ENCODE results near the gene CYTIP.

DNA sequence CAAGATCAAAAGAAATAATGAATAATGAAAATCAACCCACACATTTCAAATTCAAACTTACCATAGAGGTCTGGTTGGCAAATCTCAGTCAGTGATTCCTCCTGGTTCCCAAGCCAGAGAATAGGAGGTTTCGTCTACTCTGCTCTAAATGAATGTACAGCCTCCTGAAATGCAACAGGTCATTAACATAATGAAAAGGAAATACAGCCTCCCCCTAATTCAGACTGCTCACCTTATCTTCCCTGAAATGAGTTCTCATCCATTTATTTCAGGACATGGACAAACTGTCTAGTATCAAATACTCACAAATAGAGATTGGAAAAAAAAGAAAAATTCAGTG, 43.4 kb upstream of the CYTIP start:
- TF ChIP-seq, protein P1, sequence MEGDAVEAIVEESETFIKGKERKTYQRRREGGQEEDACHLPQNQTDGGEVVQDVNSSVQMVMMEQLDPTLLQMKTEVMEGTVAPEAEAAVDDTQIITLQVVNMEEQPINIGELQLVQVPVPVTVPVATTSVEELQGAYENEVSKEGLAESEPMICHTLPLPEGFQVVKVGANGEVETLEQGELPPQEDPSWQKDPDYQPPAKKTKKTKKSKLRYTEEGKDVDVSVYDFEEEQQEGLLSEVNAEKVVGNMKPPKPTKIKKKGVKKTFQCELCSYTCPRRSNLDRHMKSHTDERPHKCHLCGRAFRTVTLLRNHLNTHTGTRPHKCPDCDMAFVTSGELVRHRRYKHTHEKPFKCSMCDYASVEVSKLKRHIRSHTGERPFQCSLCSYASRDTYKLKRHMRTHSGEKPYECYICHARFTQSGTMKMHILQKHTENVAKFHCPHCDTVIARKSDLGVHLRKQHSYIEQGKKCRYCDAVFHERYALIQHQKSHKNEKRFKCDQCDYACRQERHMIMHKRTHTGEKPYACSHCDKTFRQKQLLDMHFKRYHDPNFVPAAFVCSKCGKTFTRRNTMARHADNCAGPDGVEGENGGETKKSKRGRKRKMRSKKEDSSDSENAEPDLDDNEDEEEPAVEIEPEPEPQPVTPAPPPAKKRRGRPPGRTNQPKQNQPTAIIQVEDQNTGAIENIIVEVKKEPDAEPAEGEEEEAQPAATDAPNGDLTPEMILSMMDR (IDR thresholded peaks at IDR 0.05): no peak
- no peak for TF ChIP-seq POLR2A (IDR thresholded peaks at IDR 0.05)

All from thyroid gland (tissue), 4 donors.